GM12865 (cell line): Measurements from ENCODE around the gene EXT2.

ENCODE experiments used
- DNase-seq: peaks from one replicate; pipeline ENCODE4 v3.0.0; 2010; ENCODE audit warnings: low read depth
- H3K4me3 ChIP-seq: 2 replicates; pipeline ENCODE4 v1.5.1; 2011; ENCODE audit warnings: mild to moderate bottlenecking, low read depth, low read length, control low read depth
- CTCF ChIP-seq: IDR thresholded peaks from 2 replicates; pipeline ENCODE4 v1.5.1; 2011; ENCODE audit warnings: low read length, control low read depth, low read depth, inconsistent platforms; ENCODE audit not compliant: insufficient read depth; ENCODE audit errors: missing control alignments

EXT2 gene

GRCh38 chr11:44179173-44179572 lies 83.7 kb downstream of the EXT2 start:
- H3K4me3 ChIP-seq: no peak overlapping the region
- no peak for DNase-seq
- no peak for TF ChIP-seq CTCF

- no peak for TF ChIP-seq CTCF
- no peak for DNase-seq
- no peak overlapping the region for H3K4me3 ChIP-seq
Observed at GRCh38 chr11:44180107-44180506, 84.6 kb downstream of the EXT2 start.

GRCh38 chr11:44185522-44185921 lies 90.0 kb downstream of the EXT2 start:
- no peak for TF ChIP-seq CTCF
- no peak overlapping the region for H3K4me3 ChIP-seq
- DNase-seq: no peak

GRCh38 chr11:44186321-44186930 lies 90.9 kb downstream of the EXT2 start:
- no peak overlapping the region for H3K4me3 ChIP-seq
- TF ChIP-seq CTCF: no peak
- no peak for DNase-seq

GRCh38 chr11:44188643-44189042 lies 93.2 kb downstream of the EXT2 start:
- no peak for TF ChIP-seq CTCF
- H3K4me3 ChIP-seq: no peak overlapping the region
- no peak for DNase-seq

- no peak for DNase-seq
- TF ChIP-seq CTCF: no peak
- H3K4me3 ChIP-seq: no peak overlapping the region
Observed at GRCh38 chr11:44189986-44190882, 94.8 kb downstream of the EXT2 start.
